ENCODE data around the gene PLK2.

GRCh38 chr5:58481828-58482227, 21.9 kb upstream of the PLK2 start:
- TF ChIP-seq CTCF (IDR thresholded peaks at IDR 0.05) (no peak), ZFX (IDR thresholded peaks at IDR 0.05; ENCODE audit: borderline replicate concordance) (no peak)
